CD4-positive, alpha-beta T cell treated with Interleukin-1 beta for 1 hour (primary cell): ENCODE results near the gene CHST11.
A peak's percentile ranks its signal among the peaks of the same experiment; 100 is the strongest.

Experiments
- DNase-seq, 2 donors: peaks; one replicate each; pipeline ENCODE4 v3.0.0-alpha.2; 2020 to 2022

The CHST11 gene

DNA sequence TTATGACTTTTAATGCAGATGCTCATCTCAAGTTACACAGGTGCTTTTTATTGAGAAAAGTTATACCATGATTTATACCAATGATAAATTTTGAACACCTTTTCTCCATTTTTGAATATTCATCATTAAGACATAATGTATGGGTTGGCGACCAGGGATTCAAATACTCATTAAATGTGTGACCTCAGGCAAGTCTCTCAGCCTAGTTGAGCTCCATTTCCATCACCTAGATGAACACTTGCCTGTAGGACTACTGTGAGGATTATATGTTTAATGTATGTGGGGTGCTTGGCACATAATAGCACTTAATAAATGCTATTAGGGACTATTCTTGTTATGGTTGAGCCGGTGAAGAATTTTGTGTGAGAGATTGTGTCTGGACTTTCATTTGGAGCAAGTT, 228.6 kb downstream of the CHST11 start:
- no peak for DNase-seq

DNA sequence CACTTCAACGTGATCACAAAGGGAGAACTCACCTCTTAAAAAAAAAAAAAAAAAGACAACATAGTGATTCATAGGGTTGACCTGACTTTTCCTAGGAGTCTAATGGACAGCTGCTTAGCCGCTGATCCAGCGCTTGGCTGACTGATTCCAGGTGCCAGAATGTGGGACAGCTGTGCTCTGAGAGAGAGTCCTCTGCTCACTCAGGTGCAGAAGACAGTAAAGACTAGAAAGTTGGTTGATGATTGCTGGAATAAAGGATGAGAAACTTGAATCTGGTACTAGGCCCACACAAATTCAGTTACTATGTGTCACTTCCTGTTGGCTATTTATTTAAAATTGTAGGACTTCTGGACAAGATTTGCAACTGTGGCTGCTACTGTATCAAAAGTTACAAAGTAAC, 229.4 kb downstream of the CHST11 start:
- DNase-seq = no peak

DNA sequence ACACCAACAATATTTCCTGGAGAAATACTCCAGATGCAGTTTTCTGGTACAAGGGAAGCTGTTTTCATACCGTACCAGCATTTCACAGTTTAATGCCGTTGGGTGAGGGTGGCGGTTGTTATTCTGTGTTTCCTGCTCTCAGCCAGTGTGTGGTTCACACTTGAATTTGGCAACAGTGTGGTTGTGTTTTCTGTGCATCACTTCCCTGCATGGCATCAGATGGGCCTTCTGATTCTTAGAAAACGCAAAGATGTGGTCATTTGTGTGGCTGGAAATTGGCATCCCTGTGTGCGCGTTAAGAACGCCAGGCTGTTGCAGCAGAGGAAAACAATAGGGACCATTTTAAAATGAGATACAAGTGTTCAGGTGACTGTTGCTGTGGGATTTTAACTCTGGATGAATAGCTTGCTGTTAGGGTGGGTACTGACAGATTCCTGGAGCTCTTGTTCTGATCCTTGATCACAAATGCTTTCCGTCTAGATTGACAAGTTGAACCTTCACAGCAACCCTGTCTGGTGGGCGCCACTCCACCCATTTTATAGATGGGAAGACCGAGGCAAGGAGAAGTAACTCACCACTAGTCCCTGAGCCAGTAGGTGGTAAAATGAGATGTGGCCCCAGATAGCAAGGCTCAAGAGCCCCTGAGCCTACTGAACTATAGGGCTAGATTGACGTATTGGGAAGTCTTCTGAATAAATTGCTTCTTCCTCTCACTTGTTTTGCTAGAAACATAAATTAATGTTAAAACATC, 231.2 kb downstream of the CHST11 start:
- DNase-seq = peak; percentile 49 to 55

DNA sequence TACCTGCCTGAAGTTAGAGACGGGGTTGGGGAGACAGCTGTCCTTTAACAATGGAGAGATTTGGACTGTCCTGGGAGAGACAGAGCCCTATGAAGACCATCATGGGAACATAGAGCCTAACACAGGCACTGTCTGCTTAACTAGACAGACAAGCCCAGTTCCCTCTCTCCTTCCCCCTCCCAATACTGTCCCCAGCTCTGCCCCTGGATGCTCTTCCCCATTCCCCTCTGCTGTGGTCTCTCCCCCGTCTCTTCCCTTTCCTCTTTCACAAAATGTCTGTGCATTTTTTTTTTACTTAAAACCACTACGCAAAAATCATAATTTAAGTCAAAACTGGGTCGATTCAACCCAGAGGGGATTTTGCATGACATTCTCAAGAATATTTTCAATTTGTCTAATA, 232.9 kb downstream of the CHST11 start:
- DNase-seq = no peak

DNA sequence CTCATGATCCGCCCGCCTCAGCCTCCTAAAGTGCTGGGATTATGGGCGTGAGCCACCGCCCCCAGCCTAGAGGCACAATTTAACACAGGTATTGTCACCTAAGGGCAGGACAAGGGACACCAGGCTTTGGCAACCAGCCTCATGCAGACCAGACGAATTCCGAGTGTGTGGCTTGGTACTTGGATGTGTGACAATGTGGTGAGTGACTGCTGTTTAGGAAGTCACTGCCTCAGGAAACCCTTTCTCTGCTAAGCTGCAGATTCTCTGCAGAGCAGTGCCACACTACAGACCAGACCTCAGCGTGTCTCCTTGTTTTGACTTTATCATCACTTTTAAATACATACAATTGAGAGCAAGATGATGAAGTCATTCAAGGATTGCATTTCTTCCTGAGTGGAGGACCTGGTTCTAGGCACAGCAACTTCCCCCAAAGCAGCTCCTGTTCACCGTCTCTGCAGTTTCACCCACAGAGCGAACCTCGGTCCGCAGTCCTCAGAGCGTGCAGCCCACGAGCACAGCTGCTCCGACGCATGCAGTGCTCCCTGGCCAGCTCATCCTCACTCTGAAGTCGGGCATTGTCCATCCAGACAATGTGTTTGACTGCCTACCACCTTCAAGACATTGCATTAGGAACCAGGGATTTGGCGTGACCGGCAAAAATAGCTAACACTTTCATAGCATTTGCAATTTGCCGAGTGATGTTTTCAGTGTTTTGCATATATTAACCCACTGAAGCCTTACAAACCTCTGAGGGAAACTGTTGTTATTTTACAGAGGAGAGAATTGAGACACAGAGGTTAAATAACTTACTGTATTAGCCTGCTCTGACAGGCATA, 235.2 kb downstream of the CHST11 start:
- no peak for DNase-seq

DNA sequence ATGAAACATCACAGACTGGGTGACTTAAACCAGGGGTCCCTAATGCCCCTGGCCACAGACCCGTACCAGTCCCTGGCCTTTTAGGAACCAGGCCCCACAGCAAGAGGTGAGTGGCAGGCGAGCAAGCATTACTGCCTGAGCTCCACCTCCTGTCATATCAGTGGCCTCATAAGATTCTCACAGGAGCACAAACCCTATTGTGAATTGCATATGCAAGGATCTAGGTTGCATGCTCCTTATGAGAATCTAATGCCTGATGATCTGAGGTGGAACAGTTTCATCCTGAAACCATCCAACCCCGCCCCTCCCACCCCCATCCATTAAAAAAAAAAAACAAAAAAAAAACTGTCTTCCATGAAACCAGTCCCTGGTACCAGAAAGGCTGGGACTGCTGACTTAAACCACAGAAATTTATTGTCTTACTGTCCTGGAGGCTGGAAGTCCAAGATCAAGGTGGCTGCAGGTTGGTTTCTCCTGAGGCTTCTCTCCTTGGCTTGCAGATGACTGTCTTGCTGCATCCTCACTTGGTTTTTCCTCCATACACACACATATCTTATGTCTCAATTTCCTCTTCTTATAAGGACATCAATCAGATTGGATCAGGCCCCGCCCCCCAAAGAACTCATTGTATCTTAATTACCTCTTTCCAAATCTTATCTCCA, 235.9 kb downstream of the CHST11 start:
- DNase-seq = no peak

DNA sequence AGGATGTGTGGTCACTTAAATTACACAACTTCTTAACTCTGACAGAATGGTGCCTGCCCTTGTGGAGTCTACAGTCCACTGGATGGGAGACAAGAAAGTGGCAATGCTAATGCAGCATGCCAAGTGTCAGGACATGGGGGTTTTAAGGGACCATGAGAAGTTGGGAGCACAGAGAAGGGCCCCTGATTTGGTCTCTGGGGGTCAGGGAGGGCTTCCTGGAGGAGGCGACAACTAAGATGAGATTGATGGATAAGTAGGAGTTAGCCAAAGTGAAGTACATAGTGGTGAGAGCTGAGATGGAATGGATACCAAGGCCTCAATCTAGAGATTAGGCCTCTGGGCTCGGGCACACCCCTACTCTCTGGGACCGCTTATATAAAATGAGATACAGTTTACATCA, 236.7 kb downstream of the CHST11 start:
- no peak for DNase-seq

DNA sequence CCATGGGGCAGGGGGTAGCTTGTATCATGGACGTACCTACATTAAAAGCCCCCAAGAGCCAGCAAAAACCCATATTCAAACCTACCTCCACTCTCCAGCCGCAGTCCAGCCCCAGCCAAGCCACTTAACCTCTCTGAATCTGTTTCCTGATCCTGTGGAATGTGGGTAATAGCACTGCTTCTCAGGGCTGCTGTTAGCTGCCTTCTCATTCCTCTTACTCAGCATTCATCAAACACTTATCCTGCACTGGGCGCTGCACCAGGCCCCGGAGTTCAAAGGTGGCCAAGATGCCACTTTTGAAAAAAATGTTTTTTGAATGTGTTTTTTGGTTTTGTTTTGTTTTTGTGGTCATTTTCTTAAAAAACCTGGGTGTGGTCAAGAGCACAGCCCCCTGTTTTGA, 237.4 kb downstream of the CHST11 start:
- DNase-seq = no peak

DNA sequence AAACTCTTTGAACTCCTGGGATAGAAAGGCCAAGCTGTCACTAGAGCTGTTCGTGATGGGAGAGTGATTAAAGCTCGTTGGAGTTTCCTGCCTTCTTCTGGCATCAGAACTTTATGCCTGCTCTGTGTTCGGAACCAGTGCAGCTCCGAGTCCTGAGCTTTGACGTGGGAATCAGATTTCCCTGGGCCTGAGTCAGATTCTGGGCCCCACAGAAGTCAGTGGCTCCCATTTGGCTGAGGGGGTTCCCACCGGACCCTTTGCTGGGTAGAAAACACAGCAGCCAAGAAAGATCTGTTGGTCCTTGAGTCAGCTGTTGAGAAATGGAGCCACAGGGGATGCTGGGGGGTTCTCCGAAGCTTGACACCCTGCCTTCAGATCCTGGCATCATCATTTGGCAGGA, 238.0 kb downstream of the CHST11 start:
- DNase-seq = no peak

DNA sequence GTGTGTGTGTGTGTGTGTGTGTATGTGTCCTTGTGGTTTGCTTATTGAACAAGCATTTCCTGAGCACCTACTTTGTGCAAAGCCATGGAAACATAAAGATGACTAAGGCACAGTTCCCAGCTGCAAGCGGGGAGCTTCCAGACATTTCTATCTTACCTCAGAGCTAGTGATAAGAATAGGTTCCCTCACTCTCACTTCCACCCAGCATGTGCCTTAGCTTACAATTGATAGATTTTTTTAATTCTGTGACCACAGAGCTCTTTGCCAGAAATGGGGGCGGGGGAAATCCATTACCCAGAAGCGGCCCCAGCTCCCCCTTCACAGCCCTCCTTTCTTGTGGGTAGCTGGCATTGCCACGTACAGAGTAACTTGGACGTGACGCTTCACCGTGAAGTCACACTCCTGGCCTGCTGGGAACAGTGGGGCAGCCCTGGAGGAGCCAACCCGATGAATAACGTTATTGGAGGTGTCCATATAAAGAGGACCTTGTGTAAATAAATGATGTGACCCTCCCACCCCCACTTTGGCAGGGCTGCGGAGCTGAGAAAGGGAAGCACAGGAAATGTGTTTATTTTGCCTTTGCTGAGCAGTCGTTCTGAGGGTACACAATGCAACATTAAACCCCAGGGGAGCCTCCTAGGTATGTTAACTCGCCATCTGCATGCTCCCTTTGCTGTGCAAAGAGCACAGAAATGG, 238.9 kb downstream of the CHST11 start:
- peak; percentile 53 to 77 for DNase-seq

DNA sequence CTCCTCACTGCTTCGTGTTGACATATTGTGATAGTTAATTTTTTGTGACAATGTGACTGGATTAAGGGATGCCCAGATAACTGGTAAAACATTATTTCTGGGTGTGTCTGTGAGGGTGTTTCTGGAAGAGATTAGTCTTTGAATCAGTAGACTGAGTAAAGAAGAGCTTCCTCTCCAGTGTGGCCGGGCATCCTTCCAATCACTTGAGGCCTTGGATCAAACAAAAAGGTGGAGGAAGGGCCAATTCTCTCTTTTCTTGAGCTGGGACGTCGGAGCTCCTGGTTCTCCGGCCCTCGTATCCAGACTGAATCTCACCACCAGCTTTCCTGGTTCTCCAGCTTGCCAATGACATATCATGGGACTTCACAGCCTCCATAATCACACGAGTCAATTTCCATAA, 240.4 kb downstream of the CHST11 start:
- DNase-seq = no peak

DNA sequence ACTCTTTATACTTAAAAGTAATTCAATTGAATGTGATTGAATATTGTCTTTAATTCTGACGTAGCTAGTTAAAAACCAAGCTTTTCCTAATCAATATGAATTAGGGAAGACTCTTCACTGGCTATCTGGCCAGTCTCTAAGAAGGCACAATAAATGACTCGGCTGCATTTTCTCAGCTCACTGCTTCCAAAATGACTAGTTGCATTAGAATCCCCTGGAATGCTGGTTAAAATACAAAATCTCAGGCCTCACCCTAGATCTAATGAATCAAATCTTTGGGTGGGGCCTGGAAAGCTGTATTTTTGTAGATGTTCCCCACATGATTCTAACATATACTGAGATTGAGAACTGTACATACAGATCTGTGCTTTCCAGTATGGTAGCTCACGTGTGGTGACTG, 242.1 kb downstream of the CHST11 start:
- DNase-seq = no peak

DNA sequence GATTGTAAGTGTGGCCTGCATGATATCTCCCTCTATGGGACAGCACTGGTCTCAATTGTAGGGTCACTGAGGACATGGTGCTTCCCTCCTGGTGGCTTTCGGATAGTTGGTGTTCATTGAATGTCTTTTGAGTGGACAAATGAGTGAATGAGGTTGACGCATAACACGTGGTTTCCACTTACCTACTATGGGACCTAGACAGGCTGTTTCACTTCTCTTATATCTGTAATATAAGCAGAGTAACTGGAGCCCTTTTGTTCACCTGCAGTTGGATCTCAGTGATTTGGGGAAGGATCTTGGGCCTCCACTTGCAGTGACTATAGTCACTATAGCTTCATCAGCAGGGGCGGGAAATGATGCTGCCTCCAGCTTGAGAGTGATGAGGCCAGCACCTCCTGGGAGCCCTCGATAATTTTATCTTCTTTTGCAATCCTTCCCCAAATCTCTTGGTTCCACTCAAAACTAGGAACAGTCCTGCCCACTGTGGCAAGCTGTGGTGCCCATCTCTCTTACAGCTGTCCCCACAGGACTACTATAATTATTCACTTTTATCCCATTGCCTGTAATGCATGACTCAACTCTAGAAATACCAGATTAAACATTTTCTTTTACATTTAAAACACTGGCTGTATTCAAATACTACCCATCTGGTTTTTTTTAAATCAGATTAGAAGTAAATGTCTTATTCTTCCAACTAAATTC, 242.9 kb downstream of the CHST11 start:
- no peak for DNase-seq

DNA sequence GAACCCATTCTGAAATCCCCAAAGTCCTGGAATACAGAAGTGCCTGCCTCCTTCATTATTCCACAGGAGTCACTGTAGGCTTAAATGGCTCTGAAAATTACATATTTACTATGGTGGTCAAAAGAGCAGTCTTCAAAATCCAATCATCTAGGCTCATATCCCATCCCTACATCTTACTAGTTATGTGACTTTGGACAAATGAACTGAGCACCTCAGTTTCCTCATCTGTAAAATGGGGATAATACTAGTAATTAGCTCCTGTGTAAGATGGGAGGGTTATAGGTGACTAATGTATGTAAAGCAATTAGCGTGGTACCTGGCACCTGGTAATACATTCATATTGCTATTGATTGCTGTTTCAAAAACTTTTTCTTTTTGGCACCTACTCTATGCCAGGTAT, 243.6 kb downstream of the CHST11 start:
- DNase-seq = no peak

DNA sequence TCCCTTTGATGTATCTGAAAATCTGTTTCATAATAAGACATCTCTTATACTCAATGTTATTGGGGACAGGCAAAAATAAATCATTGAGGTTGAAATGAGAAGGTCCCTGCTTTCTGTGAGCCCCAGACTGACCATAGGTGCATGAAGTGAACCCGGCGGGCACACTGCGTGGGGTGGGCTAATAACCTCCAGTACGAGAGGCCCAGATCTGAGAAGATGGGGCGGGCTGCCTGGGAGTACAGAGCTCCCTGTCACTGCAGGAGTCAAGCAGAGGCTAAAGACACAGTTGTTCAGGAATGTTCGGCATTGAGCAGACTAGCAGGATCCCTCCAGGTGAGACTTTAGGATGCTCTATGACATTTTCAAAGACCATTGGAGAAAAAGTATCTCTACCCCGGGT, 244.6 kb downstream of the CHST11 start:
- no peak for DNase-seq

DNA sequence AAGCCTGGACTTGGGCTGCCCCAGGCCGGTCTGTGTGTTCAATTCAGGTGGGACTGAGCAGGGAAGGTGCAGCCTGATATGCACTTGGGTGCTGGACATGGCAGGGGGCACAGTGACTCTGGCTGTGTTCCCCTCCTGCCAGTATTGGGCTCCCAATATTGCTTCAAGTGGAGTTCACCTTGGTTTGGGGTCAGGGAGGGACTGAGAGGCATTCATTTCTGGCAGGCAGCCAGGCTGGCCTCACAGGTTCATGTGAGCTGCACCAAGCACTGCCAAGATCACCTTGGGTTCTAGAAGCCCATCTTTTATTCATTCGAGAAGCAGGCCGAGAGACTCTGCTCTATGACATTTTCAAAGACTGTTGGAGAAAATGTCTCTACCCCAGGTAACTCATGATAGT, 245.0 kb downstream of the CHST11 start:
- no peak for DNase-seq

DNA sequence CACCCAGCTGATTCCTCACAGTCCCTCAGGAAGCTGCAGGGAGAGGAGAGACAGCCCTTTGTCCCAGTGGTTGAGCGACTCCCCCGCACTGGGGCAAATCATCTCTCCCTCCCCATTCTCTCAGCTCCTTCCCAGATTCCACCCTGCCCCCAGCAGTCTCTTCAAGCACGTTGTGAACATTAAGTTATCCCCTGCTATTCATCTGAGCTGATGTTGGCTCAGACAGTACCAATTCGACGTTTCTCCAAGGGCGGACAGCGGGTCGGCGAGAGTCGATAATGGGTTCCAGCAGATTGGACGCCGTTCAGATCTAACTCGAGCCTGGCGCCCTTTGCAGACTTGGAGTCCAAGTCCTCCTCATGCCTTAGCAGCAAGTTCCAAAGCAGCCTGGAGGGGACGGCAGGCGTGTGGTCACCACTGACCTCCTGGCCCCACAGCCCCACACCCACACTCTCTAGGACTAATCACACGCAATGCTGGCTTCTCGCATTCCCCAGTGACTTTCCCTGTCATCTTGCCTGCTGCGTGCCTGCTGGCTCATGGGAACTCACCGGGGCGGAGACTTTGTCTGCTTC, 245.9 kb downstream of the CHST11 start:
- DNase-seq = no peak

DNA sequence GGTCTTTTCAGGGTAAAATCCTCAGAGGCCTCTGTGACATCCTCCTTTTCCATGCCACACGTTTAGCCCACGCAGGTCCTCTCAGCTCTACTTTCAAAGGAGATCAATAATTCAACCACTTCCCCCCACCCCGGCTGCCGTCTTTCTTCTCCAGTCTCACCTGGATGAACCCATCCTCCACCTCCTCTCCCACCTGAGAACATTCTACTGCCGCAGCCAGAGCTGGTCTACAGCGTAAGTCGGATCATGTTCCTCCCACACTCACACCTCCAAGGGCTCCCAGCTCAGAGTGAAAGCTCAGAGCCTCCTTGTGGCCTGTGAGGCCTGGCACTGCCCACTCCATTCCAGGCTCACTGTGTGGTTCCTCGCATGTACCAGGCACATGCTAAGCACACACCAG, 246.6 kb downstream of the CHST11 start:
- no peak for DNase-seq

DNA sequence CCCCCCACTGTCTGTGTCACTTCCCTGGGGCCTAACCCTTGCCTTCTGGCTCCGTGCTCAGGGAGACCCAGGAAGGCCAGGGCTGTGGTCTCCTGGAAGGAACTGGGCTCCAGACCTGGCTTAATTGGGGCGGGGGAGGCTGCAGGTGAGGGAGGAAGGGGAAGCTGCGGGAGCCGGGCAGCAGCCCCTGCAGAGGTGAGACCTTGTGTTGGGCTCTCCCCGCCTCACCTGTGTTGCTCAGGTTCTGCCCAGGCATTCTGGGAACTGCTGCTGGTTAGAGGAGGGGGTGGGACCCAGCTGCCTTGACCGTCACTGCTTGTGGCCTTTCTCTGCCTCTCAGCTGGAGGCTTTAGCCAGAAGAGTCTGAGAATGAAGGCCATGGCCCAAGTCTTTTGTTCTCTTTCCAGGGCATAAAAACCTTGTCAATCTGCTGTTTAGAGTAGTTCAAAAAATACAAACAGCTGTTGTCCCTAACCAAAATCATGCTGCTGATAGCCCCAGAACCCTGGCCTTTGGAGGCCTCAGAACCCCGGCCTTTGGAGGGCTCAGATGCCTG, 247.6 kb downstream of the CHST11 start:
- no peak for DNase-seq

DNA sequence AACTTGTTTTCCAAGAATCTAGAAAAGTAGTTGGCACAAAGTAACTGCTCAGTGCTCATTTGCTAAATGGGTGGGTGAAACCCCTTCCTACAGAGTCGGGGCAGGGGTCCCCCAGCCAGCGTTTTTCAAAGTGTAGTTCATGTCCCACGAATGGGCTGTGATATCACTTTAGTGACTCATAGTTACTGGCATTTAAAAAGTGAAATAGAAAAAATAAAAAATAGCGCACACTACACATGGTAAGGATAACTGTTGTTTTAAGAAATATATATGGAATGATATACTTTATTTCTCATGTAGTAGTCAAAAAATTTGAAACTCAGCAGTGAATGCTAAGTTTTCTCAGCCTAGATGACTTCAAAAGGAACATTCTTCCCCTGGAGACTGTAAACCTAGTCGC, 250.4 kb downstream of the CHST11 start:
- DNase-seq = no peak

DNA sequence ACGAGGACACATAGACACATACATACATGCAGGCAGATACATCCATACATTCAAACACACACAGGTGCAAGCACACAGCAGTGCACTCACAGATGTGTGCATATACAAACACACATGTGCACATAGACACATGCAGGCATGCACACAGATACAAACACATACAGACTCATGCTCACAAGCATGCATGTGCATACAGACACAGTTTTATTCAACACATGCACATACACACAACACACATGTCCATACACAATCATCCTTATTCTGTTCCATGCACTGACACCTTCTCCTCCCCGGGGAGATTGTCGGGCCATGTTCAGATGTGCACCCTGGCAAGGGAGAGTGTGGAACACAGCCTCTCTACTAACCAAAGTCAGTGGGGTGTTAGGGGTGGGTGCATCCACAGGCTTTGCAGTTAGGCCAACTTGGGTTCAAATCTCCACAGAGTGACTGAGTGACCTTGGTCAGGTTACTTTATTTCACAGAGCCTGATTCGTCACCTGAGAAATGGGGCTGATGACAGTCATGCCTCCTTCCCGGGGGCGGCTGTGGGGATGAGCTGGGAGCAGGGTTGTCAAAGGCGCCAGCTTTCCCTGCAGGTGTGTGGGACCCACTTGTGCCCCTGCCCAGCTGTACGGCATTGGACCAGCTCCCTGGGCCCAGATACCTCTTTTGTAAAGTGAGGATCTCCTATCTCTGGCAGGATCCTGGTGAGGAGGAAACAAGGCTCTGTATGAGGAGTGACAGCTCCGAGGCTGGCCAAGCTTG, 251.2 kb downstream of the CHST11 start:
- DNase-seq = no peak
